Thymus (tissue), 11 donors: ENCODE data around the gene ATP6V0E1. TPM values are rescaled to one million over a fixed set of nuclear protein-coding genes. Genes with fewer than 3 reads are reported as not detected.
"Not testable (repeated sequence)": the region's sequence is repeated elsewhere in the genome, so short reads cannot be mapped to it uniquely, and the experiment has no call there.

Source experiments
- DNase-seq, 9 donors: peaks; one replicate each; pipeline ENCODE4 v3.0.0-alpha.2; 2013; ENCODE audit warnings: low spot score in 9 of 9, low read depth in 6 of 9, missing footprints in 1 of 9
- H3K27ac ChIP-seq, 2 donors: one replicate each; pipeline ENCODE4 v1.5.1; 2013; ENCODE audit warnings: control low read depth in 1 of 2, low read depth in 1 of 2, low read length in 1 of 2, mild to moderate bottlenecking in 1 of 2, moderate library complexity in 1 of 2
- H3K27me3 ChIP-seq, 2 donors: one replicate each; pipeline ENCODE4 v1.5.1; 2013; ENCODE audit warnings: low read length in 1 of 2; ENCODE audit not compliant: control insufficient read depth in 2 of 2, insufficient read depth in 1 of 2
- H3K36me3 ChIP-seq, 2 donors: one replicate each; pipeline ENCODE4 v1.5.1; 2013; ENCODE audit warnings: low read length in 1 of 2, mild to moderate bottlenecking in 1 of 2, moderate library complexity in 1 of 2; ENCODE audit not compliant: control insufficient read depth in 2 of 2, insufficient read depth in 2 of 2
- H3K4me1 ChIP-seq, 2 donors: one replicate each; pipeline ENCODE4 v1.5.1; 2013; ENCODE audit warnings: low read length in 2 of 2; ENCODE audit not compliant: control insufficient read depth in 2 of 2, insufficient read depth in 2 of 2
- H3K4me3 ChIP-seq, 2 donors: one replicate each; pipeline ENCODE4 v1.5.1; 2013; ENCODE audit warnings: low read length in 2 of 2, control low read depth in 1 of 2, mild to moderate bottlenecking in 1 of 2
- H3K9me3 ChIP-seq, 2 donors: one replicate each; pipeline ENCODE4 v1.5.1; 2013; ENCODE audit warnings: low read length in 1 of 2, mild to moderate bottlenecking in 1 of 2; ENCODE audit not compliant: control insufficient read depth in 2 of 2, insufficient read depth in 1 of 2
- WGBS: extraction: QIAGEN DNeasy Blood & Tissue Kit; methylation state at CpG from one replicate; pipeline ENCODE4 v1.1.7; 2013; 5-methylcytosine and 5-hydroxymethylcytosine counted together
- polyA plus RNA-seq: library from polyadenylated mRNA; stranded (reverse); fragments of 200-250 nt; gene quantifications from one replicate; pipeline ENCODE4 v1.2.3, GENCODE V29; 2013
- total RNA-seq: library from RNA; stranded (reverse); fragments of 120-200 nt; gene quantifications from one replicate; pipeline ENCODE4 v1.2.4, GENCODE V29; 2013
- donor health status: healthy.

The ATP6V0E1 gene
- total and polyA plus RNA-seq, 2 donors, result 140 to 420 TPM

DNA sequence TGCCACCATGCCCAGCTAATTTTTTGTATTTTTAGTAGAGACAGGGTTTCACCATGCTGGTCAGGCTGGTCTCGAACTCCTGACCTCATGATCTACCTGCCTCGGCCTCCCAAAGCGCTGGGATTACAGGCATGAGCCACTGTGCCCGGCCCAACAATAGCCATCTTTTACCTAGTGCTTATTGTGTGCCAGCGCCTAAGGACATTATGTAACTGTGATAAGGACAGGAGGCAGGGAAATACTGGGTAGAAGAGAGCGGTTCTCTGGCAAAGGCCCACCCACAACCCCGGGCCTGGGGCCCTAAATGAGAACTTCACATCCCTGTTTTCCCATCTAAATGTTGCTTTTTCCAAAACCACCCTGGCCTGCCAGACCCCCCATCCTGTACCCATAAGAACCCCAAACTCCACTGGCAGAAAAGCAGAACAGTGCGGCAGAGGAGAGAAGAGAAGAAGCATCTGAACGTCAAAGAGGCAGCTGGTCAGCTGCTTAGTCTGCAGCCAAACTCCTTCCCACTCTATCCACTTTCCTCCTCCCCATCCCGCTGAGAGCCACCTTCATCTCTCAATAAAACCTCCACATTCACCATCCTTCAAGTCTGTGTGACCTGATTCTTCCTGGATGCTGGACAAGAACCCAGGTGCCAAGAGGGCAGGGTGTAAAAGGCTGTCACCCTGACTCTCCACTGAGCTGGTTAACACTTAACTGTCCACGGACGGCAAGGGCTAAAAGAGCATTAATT is 63.7 kb downstream of the ATP6V0E1 start:
- DNase-seq, H3K27ac ChIP-seq, H3K27me3 ChIP-seq, H3K4me3 ChIP-seq, H3K9me3 ChIP-seq, H3K4me1 ChIP-seq, H3K36me3 ChIP-seq: not testable (repeated sequence)
- 96% methylated on average over 12 of the region's 12 CpGs for WGBS

DNA sequence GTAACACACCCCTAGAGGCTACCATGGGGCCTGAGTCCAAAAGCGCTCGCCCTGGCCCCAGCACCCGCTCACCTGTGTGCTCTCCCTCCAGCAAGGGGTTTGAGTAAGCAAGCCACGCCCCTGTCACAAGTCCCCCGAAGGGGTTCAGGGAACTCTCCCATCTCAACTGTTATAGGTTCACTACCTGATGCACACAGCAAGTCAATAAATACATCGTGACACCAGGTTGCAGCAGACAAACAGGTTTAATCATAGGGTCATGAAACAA is 64.2 kb downstream of the ATP6V0E1 start:
- no peaks in the 10 kb centered on the region for H3K4me1 ChIP-seq
- no peaks in the 10 kb centered on the region for H3K9me3 ChIP-seq
- no peak overlapping the region for H3K27ac ChIP-seq
- DNase-seq, result no peak
- H3K27me3 ChIP-seq, result peaks cover 0 to 4% of the 10 kb centered on the region in 2 donors
- no peaks in the 10 kb centered on the region for H3K36me3 ChIP-seq
- WGBS, result 81% methylated on average over 6 of the region's 6 CpGs
- H3K4me3 ChIP-seq, result no peak overlapping the region

DNA sequence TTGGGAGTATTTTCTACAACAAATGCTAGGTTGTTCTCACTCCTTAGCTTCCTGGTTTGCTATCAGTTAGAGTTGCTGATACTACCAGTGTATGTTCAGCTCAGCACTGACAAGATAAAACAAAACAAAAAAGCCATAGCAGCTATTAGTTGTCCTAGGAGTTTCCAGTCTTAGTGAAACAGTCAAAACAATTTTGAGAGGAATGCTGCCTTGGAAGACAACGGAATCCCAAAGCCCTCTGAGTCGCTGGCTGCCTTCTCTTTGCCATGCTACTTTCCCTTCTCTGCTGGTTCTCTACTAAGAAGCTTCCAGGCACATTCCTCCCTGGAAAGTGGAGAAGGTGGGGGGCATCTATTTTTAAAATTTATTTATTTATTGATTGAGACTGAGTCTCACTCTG is 67.2 kb downstream of the ATP6V0E1 start:
- Histone ChIP-seq H3K36me3 (no peaks in the 10 kb centered on the region), H3K27me3 (peaks cover 0 to 4% of the 10 kb centered on the region in 2 donors), H3K27ac (no peak overlapping the region), H3K9me3 (no peaks in the 10 kb centered on the region), H3K4me3 (no peak overlapping the region), H3K4me1 (peaks cover 0 to 8% of the 10 kb centered on the region in 2 donors)
- 97% methylated on average over 2 of the region's 2 CpGs for WGBS
- DNase-seq, result no peak

DNA sequence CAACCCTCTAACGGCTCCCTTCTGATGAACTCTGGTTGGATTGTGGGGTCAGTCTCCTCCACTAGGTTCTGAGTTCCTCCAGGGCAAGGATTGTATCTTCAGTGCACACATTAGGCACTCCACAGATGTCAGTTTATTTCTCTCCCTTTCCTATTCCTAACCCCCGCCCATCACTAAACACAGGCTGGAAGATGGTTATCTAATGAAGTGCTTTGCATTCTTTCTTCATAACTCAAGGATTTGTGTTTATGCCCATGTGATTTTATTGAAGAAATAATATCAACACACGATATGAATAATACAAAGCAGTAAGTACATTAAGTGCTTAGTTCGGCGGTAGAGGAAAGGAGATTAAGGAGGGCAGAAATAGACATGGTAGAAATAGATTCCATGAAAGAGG is 68.2 kb downstream of the ATP6V0E1 start:
- peaks cover 0 to 9% of the 10 kb centered on the region in 2 donors for H3K4me1 ChIP-seq
- no peak overlapping the region for H3K27ac ChIP-seq
- no peaks in the 10 kb centered on the region for H3K9me3 ChIP-seq
- H3K36me3 ChIP-seq, result no peaks in the 10 kb centered on the region
- DNase-seq, result no peak
- peaks cover 0 to 4% of the 10 kb centered on the region in 2 donors for H3K27me3 ChIP-seq
- 97% methylated on average over 5 of the region's 5 CpGs for WGBS
- H3K4me3 ChIP-seq, result no peak overlapping the region

DNA sequence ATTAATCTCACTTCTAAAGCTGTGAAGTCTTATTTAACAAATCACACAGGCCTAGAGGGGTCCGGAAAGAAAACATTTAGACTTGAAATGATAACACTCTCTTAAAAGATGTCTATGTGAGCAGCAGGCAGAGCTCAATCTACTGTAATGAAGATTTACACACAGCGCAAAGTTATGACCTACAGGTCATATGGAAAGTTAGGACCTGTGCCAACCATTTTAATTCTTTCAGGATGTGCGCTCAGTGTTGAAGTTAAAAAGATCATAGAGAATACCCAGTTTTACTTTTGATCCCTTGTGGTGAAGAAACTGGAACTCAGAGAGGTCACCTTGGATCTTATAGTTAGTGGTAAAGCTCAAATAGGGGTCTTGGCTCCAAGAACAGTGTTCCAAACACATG is 69.5 kb downstream of the ATP6V0E1 start:
- no peak for DNase-seq
- Histone ChIP-seq H3K27ac (no peak overlapping the region), H3K4me3 (no peak overlapping the region), H3K4me1 (peaks cover 0 to 14% of the 10 kb centered on the region in 2 donors), H3K27me3 (peaks cover 0 to 4% of the 10 kb centered on the region in 2 donors), H3K9me3 (no peaks in the 10 kb centered on the region), H3K36me3 (no peaks in the 10 kb centered on the region)
- 95% methylated on average over 3 of the region's 3 CpGs for WGBS

DNA sequence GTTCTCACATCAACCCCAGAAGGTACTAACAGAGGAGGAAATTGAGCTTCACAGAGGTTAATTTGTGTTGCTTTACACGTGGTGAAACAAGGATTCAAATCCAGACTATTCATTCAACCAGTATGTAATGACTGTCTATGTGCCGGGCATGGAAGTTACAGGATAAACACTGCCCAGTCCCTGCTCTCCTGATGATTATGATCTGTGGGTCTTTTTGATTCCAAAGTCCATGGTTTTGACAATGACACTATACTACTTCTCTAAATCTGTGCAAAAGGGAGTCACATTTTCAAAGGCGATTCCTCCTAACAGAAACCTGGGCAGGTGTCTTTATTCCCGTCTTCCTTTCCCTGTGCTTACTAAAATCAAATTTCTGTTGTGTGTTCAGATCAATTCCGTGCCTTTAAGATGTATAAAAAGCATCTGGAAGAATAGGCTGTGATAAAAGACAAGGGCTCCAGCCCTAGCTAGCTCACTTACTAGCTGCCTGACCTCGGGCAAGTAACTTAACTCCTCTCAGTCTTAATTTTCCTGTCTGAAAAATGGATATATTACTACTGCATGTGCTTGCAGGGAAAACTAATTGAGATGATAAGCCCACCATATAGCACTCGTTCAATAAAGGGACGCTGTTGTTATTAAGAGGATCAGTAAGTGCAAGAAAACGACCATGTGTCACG is 71.6 kb downstream of the ATP6V0E1 start:
- Histone ChIP-seq H3K4me1 (peaks cover 0 to 14% of the 10 kb centered on the region in 2 donors), H3K36me3 (peaks cover 0 to 6% of the 10 kb centered on the region in 2 donors), H3K27me3 (peaks cover 0 to 4% of the 10 kb centered on the region in 2 donors), H3K4me3 (peak overlapping the region; percentile 87 to 100), H3K9me3 (no peaks in the 10 kb centered on the region), H3K27ac (no peak overlapping the region)
- WGBS, result 41% methylated on average over 10 of the region's 10 CpGs
- no peak for DNase-seq

DNA sequence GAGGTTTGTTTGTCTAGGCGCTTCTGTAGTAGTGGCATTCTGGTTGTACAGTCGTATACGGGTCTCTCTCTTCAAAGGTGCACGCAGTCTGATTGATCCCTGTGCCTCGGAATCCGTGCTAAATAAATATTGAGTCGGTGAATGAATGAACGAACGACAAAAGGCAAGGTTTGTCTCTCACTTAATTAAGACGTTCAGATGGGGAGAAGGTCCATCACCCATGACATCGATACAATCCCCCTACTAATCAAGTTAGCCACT is 72.1 kb downstream of the ATP6V0E1 start:
- peaks cover 0 to 14% of the 10 kb centered on the region in 2 donors for H3K4me1 ChIP-seq
- 1% methylated on average over 11 of the region's 11 CpGs for WGBS
- H3K27ac ChIP-seq, result peak overlapping the region; percentile 19 to 46
- H3K4me3 ChIP-seq, result peak overlapping the region; percentile 87 to 100
- no peak for DNase-seq
- peaks cover 3 to 8% of the 10 kb centered on the region in 2 donors for H3K36me3 ChIP-seq
- no peaks in the 10 kb centered on the region for H3K9me3 ChIP-seq
- H3K27me3 ChIP-seq, result peaks cover 0 to 4% of the 10 kb centered on the region in 2 donors

DNA sequence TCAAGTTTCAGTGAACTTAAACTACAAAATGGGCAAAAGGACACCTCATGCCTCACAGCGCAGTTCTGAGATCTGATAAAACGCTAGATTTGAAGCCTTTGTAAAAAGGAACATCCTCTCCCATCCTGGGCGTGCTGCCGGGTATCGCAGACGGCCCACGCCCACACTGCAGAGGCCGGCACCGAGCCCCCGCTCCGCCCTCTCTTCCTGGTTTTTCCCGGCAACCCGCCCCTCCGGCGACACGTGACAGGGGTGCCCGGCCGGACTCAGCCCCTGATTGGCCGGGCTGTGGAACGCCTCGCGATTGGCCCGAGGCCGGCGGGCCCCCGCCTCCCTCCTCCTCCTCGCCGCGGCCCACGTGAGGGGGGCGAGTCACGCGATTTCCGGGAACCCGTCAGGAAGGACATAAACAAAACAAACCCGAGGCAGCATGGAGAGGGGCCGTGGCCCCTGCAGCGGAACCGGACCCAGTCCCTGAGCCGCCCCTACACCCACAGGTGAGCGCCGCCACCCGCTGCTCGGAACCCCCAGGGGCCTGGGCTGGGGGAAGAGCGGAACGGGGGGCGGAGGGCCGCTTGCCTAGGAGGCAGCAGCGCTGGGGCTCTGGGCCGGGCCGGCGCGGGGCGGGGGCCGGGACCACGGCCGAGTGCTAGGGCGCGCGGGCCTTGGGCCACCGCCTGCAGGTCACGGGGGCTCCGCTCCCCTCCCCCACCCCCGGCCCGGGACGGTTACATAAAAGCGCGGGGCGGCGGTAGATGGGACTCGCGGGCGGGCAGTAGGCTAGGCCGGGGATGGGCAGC is 72.6 kb downstream of the ATP6V0E1 start, which contains the start of gene CREBRF:
CREBRF (plus strand) TSS at position 370 of the 800 bp plus-strand sequence. CDS start 24,424 bp downstream, outside the sequence.
- Histone ChIP-seq H3K27me3 (peaks cover 0 to 4% of the 10 kb centered on the region in 2 donors), H3K27ac (peak within 1 kb of the TSS; percentile 95 to 98), H3K4me3 (peak within 1 kb of the TSS; percentile 87 to 100), H3K36me3 (peaks cover 3 to 8% of the 10 kb centered on the region in 2 donors), H3K4me1 (peaks cover 0 to 14% of the 10 kb centered on the region in 2 donors), H3K9me3 (no peaks in the 10 kb centered on the region)
- DNase-seq, result peak; percentile 82 to 98 (median 94)
- 1% methylated on average over 74 of the region's 74 CpGs for WGBS

DNA sequence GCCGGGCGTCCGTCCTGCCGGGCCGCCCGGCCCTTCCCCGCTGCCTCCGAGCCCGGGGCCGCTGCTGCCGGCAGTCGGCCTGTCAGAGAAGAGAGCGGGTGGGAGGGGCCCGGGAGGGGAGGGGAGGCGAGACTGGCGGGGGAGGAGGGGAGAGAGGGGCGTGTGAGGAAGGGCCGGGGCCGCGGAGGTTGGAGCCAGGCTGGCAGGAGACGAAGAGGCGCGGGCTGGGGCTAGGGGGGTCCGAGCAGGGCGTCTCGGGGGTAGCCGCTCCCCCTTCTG is 73.2 kb downstream of the ATP6V0E1 start:
- H3K27me3 ChIP-seq, result peaks cover 0 to 2% of the 10 kb centered on the region in 2 donors
- H3K27ac ChIP-seq, result peak overlapping the region; percentile 95 to 98
- peak overlapping the region; percentile 87 to 100 for H3K4me3 ChIP-seq
- H3K36me3 ChIP-seq, result peaks cover 3 to 8% of the 10 kb centered on the region in 2 donors
- peaks cover 0 to 14% of the 10 kb centered on the region in 2 donors for H3K4me1 ChIP-seq
- H3K9me3 ChIP-seq, result no peaks in the 10 kb centered on the region
- peak in 1 of 9 donors; percentile 55 for DNase-seq
- WGBS, result 2% methylated on average over 27 of the region's 27 CpGs
